ENCODE measurements around the gene TGFBR3.
"Not testable (repeated sequence)": the region's sequence is repeated elsewhere in the genome, so short reads cannot be mapped to it uniquely, and the experiment has no call there.

TGFBR3 gene

DNA sequence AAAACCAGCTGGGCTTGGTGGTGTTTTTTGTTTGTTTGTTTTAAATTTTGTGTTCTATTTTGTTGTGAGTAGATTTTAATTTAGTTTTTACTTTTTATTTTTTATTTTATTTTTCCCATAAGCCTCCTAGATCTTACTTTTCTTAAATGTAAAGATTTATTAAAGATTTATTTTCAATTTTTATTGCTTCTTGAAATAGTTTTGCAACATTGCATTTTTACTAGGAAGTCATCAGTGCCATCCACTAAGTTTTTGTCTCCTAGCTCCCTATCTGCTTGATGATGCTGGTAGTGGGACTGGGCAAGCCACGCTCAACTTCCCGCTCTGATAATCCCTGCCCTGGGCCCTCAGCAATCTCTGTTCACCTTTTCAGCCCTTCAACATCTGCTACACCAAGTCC, 209.9 kb downstream of the TGFBR3 start:
- DNase-seq, result no peak

DNA sequence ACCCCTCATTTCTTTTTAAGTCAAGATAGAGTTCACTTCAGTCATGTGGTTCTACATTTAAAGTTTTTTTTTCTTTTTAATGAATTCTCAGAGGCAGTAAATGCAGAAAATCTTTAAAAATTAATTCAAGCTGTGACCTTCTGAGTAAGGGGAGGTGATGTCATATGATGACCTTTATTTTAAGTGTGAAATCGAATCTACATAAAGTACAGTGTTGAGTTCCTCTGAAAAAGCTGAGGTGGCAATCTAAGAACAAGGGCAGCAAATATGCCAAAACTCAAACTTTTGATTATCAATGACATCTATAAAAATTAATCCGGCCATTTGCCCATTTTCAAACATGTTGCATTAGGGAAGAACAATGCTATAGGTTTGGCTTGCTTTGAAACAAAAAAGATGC, 211.8 kb downstream of the TGFBR3 start:
- DNase-seq, result no peak

DNA sequence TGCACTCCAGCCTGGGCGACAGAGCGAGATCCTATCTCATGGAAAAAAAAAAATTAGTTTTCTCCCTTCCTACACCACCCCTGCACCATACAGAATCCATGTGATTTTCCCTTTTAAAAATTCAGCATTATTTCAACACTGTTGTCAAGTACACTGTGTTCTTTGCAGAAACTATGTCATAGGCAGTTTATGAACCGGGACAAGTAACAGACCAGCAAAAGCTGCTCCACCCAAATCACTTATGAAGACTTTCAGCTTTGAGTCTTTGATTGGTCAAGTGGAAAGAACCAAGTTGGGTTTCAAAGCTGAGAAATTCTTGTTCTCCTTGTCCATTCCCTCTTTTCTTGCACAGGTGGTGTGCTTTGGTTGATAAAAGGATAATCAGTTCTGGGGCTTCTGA, 212.3 kb downstream of the TGFBR3 start:
- DNase-seq, result no peak

DNA sequence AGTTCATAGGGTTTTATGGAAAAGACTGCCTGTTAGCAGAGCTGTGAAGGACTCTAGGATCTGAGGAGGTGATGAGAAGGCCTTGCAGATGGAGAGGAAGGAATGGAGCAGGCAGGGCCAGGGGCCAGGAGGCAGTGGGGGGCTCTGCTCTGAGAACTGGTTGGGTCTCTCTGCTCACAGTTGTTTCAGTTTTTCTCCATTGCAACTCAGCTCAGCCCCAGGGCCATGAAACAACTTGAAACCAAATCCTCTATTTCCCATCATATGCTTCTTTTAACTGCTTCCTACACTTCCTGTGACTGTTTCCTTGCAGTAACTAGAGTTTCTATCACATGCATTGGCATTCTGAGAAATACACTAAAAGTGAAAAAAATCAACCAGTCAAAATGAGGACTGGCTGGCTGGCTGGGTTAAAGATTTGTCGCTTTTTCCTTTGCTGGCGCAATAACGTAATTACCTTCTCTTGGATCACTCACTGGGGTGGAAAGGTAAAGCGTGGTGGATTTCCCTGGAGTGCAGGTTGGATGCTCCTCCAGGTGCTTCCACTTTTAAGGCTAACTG, 213.3 kb downstream of the TGFBR3 start:
- DNase-seq, result no peak

DNA sequence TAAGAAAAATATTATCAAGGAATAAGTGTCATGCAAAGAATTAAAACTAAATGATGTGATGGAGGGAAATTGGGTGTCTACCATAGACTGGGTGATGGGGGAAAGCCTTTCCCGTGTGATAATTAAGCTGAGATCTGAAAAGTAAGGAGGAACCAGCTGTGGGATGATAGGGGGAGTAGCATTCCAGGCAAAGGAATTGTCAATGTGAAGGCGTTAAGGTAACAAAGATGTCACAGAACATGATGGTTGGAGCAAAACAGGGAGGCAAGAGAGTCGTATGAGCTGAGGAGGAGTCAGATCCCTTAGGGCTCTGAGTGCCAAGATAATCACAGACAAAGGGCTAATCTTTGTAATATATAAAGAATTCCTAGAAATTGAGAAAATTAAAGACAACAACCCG, 215.2 kb downstream of the TGFBR3 start:
- DNase-seq, result no peak

DNA sequence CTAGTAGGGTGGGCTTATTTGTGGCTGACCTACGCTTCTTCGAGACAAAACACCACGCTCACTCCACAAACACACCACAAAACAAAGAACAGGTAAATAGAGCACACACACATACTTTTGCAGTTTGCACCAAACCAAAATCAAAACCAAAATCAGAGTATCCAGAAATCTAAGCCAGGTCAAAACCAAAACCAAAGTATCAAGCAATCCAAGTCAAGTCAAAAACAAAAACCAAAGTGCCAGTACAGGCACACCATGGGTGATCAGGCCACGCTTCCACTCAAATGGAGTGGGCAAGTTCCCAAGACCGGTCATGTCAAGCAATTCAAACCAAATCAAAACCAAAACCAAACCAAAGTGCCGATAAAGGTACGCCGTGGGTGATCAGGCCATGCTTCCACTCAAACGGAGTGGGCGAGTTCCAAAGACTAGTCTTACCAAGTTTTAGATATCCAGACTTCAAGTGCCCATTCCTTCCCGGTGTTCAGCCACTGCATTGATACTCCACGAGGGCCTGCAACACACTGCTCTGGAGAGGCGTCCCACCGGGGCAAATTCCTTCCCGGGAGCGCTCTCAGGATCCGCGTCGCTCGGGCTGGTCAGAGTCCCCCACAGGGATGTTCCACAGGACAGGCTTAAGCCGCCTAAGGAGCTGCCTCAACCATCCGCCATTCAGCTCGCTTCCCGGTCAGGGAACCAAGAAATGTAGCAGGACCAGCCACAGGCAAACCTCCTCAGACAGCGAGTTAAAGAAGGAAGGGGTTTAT, 216.2 kb downstream of the TGFBR3 start:
- no peak for DNase-seq

DNA sequence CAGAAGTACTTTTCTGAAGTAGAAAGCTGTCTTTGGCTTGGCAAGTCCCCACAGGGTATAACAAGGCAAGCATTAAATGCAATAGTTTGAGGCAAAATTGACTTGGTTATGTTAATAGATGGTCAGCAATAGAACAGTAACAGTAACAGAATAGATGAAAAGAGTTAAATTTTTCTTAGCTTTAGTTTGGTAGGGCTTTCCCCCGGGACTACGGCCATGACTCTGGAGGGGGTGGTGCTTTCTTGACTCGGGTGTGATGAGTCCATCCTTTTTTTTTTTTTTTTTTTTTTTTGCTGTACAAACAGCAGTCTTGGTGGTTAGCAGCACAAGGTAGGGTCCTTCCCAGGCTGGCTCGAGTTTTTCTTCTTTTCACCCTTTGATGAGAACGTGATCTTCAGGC, 219.3 kb downstream of the TGFBR3 start:
- DNase-seq, result not testable (repeated sequence)

DNA sequence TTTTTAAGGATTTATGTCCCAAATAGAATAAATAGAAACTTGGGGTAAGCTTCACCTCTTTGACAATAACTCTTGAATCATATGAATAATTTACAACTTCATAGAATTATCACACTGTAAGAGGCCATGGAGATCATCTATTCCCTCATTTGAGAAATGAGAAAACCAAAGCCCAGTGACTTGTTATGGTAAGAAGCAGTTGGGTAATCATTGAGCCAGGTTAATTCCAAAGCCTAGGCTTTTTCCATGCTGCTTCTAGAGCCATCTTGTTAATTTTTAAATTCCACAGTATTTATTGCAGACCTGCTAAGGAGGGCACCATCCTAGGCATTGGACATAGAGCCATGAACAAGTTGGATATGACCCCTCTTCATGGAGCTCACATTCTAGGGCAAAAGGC, 224.8 kb downstream of the TGFBR3 start:
- DNase-seq, result no peak

DNA sequence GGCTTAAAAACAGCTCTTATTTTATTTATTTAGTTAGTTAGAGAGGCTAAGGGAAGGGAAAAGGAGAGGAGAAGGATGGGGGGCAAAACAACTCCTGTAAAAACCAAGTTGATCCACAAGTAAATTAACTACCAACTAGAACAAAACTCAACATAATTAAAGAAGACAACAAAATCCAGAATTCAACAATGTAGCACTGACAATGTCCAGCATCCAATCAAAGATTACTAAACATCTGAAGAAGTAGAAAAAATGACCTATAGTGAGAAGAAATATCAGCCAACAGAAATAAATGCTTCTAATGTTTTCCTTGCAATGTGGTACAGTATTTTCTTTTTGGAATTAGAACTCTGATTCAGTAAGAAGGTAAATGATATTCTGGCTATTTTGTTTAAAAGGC, 225.2 kb downstream of the TGFBR3 start:
- no peak for DNase-seq

DNA sequence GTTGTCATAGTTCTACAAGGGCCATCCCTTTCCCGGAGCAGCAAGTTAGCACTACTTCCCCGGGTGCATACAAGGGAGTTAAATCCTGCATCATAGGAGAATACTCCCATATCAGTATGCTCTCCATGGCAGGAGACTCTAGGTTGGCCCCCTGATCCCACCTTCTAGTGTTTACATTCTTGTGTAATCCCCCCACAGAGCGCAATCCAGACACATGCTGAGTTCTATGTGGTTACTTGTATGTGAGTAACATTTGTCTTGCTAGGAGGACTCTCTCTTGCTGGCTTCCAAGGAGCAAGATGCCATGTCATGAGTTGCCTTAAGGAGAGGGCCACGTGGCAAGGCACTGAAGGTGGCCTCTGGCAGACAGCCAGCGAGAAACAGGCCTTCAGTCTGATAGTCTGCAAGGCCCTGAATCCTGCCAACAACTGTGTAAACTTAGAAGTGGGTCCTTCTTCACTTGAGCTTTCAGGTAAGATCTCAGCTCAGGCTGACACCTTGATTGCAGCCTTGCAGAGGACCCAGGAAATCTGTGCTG, 230.0 kb downstream of the TGFBR3 start:
- DNase-seq, result no peak

DNA sequence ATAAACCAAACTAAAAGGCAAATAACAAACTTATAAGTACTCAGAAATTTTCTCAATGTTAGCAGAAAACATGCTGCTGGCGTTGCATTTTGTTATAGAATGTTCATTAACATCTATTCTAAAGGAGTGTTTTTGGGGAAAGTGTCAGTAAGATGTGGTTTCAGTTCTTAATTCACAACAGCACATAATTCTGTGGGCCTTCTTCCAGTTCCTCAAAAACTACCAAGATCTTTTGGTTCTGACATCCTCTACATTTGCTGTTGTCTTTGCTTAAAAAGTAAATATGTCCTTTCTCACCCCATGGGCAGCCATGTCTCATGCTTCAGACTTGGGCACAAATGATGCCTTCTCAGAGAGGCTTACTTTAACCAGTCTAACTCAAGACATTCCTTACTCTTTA, 232.8 kb downstream of the TGFBR3 start:
- DNase-seq, result no peak

DNA sequence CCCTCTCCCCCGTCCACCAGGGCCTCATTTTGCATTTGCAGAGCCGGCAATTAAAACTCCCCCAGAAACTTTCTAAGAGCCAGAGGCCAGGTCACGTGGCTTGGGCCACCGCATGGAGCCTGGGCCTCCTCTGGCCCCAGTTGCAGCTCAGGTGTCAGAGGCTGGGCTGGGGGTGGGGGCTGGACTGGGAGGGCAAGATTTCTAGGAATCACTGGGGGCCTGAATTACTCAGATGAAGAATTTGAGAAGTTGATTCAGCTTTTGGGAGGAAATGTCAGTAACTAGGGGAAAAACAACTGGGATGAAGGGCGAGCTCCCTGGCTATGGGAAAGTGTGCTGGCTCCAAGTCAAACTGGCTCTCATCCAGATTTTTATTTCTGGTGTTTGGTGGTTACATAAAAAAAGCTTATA, 234.3 kb downstream of the TGFBR3 start:
- DNase-seq, result peak; percentile 6

DNA sequence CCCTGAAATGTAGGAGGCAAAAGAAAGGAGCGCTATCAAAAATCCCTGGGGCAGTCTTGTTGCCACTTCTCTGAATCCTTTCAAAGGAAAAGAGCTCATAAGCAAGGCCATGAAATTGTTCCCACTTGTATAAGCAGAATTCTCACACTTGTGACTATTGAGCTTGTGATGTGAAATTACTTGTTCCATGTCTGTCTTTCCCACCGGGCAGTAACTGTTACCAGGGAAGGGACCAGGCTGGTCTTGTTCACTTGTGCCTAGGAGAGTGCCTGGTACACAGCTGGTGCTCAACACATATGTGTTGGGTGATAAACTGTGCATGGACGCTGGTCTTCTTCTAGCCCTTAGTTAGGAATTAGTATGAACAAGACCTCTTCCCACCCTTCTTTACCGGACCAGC, 234.7 kb downstream of the TGFBR3 start:
- DNase-seq, result no peak

DNA sequence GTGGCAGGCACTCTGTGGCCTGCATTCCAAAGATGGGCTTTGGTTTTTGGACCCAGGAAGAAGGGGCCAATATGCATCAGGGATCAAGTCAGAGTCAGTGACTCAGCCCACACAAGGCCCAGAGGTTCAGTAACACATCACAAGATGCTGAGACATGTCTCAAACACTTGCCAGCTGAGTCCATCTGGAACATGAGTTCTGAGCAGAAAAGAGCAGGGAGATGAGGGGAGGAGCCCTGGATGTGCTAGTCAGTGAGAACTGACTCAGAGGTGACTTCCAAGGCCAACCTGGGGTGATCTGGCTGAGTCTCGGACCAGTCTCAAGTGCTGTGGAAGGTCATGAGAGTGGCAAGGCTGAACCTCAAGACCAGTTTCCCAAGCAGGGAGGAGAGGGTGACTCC, 235.2 kb downstream of the TGFBR3 start:
- DNase-seq, result no peak

DNA sequence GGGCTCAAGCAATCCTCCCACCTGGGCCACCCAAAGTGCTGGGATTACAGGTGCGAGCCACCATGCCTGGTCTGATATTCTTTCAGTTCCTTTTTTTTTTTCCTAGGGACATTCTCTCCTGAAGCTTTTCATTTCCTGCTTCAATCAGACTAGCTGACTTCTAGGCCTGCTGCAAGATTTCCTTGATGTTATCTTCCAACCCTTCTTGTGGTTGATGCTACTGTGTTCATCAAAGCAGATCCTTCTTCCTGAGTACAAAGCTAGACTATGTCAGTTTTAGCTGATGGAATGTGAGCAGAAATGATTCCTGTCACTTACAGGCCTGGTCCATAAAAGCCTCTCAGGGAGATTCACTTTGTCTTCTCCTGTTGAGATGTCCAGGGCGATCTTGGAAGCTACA, 238.9 kb downstream of the TGFBR3 start:
- DNase-seq, result no peak

DNA sequence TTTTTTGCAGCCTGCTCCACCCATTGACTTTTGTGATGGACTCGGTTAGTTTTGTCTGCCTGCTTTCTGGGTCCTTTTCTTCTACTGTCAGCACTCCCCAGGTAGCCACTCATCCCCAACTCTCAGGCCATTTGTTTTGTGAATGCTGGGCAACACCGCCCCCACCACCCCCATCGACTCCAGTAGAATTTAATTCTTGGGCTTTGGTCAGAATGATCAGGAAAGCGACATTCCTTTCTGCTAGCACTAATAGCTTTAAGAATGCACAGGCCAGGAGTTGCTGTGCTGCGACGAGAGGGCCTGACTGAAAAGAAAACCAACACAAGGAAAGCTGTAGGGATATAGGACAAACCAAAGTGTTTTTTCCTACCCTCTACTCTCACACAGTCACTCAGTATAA, 240.9 kb downstream of the TGFBR3 start:
- DNase-seq, result no peak

DNA sequence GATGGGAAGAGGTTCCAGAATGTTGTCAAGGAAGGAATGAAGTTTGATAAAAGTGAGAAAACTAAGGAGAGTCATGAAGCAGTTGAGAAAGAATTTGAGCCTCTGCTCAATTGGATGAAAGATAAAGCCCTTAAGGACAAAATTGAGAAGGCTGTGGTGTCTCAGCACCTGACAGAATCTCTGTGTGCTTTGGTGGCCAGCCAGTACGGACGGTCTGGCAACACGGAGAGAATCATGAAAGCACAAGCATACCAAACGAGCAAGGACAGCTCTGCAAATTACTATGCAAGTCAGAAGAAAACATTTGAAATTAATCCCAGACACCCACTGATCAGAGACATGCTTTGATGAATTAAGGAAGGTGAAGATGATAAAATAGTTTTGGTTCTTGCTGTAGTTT, 242.5 kb downstream of the TGFBR3 start:
- no peak for DNase-seq

DNA sequence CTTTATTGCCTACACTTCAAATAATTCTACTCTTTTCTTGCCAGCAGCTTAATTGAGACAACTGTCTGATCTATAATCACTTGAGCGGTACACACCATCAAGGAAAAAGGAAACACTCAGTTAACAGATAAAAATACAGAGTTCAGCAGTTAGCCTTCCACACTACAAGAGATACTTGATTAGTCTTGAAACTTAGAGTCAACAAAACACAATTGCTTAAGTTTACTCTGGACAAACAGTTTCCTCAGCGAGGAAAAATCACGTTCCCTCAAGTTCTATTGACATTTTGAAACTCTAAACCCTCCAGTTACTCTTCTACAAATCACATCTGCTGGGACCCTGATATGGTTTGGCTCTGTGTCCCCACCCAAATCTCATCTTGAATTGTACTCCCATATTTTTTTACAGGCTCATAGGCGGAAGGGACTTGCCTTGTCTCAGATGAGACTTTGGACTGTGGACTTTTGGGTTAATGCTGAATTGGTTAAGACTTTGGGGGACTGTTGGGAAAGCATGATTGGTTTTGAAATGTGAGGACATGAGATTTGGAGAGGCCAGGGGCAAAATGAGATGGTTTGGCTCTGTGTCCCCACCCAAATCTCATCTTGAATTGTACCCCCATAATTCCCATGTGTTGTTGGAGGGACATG, 244.9 kb downstream of the TGFBR3 start:
- DNase-seq, result no peak

DNA sequence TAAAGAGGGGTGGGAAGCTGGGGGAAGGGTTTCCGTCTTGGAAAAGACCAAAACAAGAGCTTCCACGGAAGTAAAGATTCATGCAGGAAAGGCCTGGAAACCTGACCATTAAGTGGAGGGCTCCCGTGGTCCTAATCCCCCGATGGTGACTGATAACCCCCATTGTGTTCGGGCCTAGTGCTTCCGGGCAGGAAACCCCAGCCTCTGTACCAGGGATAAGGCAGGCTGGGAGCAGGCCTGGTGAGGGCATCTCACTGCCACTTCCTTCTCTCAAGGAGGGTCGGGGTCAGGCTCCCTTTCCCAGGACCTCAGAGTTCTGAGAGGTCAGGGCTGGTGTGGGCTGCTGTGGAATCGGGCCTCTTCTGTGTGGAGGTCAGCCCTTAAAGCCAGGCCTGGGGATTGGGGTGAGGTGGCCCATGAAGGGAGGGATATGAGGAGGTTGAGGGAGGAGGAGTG, 248.4 kb downstream of the TGFBR3 start:
- DNase-seq, result no peak

DNA sequence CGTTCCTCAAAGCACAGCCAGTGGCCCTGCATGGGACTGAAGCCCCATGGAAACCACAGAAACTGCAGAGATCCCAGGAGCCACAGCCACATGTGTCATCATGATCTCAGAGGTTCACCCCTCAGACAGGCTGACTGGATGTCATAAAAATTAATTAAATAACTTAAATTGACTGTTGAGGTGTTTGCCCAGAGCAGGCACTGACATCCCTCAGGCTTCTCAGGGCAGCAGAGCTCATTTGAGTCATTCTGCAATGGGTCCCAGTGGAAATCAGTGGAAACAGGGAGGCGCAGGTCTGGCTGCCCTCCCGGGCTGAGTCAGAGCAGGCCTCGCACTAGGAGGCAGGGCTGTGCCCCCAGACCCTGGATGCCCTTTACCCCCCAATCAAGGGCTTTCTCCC, 250.2 kb downstream of the TGFBR3 start:
- DNase-seq, result no peak

DNA sequence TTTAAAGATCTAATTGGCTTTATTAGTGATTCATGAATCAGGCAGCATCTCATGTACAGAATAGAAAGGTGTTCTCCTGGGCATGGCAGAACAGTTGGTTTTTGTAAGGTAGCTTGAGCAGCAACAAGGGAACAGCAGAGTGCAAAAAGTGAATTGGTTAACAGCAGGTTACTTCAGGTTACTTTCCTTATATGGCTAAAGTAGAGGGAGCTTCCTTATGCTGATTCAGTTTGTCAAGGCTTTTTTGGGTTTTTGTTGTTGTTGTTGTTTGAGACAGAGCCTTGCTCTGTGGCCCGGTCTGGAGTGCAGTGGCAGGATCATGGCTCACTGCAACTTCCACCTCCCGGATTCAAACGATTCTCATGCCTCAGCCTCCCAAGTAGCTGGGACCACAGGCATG, 252.5 kb downstream of the TGFBR3 start:
- DNase-seq, result no peak

DNA sequence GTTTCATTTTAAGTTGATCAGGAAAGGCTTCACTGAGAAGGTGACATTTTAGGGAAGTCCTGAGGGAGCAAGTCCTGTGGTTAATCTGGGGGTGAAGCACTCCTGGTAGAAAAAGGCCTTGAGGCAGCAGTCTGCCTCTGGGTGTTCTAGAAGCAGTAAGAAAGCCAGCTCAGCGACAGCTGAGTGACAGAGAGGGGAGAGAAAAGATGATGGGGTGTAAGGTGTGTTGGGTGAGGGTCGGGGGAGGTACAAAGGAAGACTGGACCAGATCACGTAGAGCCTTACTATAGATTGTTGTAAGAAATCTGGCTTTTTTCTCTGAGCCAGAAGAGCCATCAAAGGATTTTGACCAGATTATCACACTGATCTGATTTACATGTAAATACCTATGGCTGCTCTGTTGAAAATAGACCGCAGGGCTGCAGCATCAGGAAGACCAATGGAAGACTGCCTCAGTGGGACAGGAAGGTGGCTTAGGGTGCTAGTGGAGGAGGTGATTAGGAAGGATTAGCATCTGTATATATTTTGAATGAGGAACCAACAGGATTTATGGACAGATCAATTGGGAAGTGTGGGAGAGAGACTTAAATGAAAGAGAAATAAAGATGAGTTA, 254.1 kb downstream of the TGFBR3 start:
- no peak for DNase-seq

DNA sequence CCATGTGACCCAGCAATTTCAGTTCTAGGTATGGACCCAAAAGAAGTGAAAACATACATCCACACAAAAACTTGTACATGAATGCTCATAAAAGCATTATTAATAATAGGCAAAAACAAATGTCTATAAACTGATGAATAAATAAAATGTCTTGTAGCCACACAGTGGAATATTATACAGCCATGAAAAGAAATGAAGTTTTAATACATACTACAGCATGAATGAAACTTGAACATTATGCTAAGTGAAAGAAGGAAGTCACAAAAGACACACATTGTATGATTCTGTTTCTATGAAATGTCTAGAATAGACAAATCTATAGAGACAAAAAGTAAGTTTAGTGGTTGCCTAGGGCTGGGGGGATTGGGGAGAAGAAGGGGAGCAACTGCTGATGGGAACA, 255.1 kb downstream of the TGFBR3 start:
- no peak for DNase-seq

All from NCI-H1694 treated with DMSO at 0.1 percent for 48 hours (cell line).